ENCODE measurements around the gene TBXAS1.
A peak's percentile ranks its signal among the peaks of the same experiment; 100 is the strongest.

Gene TBXAS1

GRCh38 chr7:139976838-139977656, 148.0 kb downstream of the TBXAS1 start:
- DNase-seq = no peak

GRCh38 chr7:139981511-139981895, 152.4 kb downstream of the TBXAS1 start:
- DNase-seq = no peak

GRCh38 chr7:139982927-139983920, 154.2 kb downstream of the TBXAS1 start:
- DNase-seq = no peak

GRCh38 chr7:139984642-139985539, 155.8 kb downstream of the TBXAS1 start:
- DNase-seq = no peak

GRCh38 chr7:139985811-139986210, 156.7 kb downstream of the TBXAS1 start:
- DNase-seq = no peak

- no peak for DNase-seq
Observed at GRCh38 chr7:139987691-139988516, 158.8 kb downstream of the TBXAS1 start.

- DNase-seq = no peak
Observed at GRCh38 chr7:139989366-139990141, 160.5 kb downstream of the TBXAS1 start.

- no peak for DNase-seq
Observed at GRCh38 chr7:139990142-139990535, 161.1 kb downstream of the TBXAS1 start.

- no peak for DNase-seq
Observed at GRCh38 chr7:139990571-139991268, 161.7 kb downstream of the TBXAS1 start.

GRCh38 chr7:139991269-139991666, 162.2 kb downstream of the TBXAS1 start:
- DNase-seq = no peak

GRCh38 chr7:139991911-139992310, 162.8 kb downstream of the TBXAS1 start:
- no peak for DNase-seq

GRCh38 chr7:139992353-139993044, 163.4 kb downstream of the TBXAS1 start:
- DNase-seq = no peak

GRCh38 chr7:139993169-139993568, 164.1 kb downstream of the TBXAS1 start:
- no peak for DNase-seq

- no peak for DNase-seq
Observed at GRCh38 chr7:139993592-139993991, 164.5 kb downstream of the TBXAS1 start.

- peak in 3 of 51 donors; percentile 8 to 45 (median 23) for DNase-seq
Observed at GRCh38 chr7:139994356-139994755, 165.3 kb downstream of the TBXAS1 start.

GRCh38 chr7:139995017-139995915, 166.2 kb downstream of the TBXAS1 start:
- peak in 43 of 51 donors; percentile 3 to 81 (median 48) for DNase-seq

- DNase-seq = no peak
Observed at GRCh38 chr7:139998572-139998971, 169.5 kb downstream of the TBXAS1 start.
